Stimulated activated memory B cell treated with anti-CD40 and anti-IgM and Interleukin-4, amounts not matched to agents 10 μg/mL and 1 μg/mL and 100 μg/mL, for 72 hours (primary cell): ENCODE results near the gene PANK1.
"Not testable (repeated sequence)": the region's sequence is repeated elsewhere in the genome, so short reads cannot be mapped to it uniquely, and the experiment has no call there.

Source experiments
- ATAC-seq: fragments of 150-1000 bp; cut with Tn5 transposase; 2 replicates; pipeline ENCODE4 v1.10.0; 2021
- H3K27ac Mint-ChIP-seq: one replicate; pipeline ENCODE4 v1.8.0; 2022; ENCODE audit warnings: mild to moderate bottlenecking, mixed read lengths
- H3K27me3 Mint-ChIP-seq: one replicate; pipeline ENCODE4 v1.8.0; 2022; ENCODE audit warnings: mixed read lengths
- H3K36me3 Mint-ChIP-seq: one replicate; pipeline ENCODE4 v1.8.0; 2022; ENCODE audit warnings: mixed read lengths
- H3K4me1 Mint-ChIP-seq: one replicate; pipeline ENCODE4 v1.8.0; 2022; ENCODE audit warnings: mixed read lengths
- H3K4me3 Mint-ChIP-seq: one replicate; pipeline ENCODE4 v1.8.0; 2022; ENCODE audit warnings: mild to moderate bottlenecking, moderate library complexity, mixed read lengths
- H3K9me3 Mint-ChIP-seq: one replicate; pipeline ENCODE4 v1.8.0; 2022; ENCODE audit warnings: mixed read lengths

PANK1 gene

DNA sequence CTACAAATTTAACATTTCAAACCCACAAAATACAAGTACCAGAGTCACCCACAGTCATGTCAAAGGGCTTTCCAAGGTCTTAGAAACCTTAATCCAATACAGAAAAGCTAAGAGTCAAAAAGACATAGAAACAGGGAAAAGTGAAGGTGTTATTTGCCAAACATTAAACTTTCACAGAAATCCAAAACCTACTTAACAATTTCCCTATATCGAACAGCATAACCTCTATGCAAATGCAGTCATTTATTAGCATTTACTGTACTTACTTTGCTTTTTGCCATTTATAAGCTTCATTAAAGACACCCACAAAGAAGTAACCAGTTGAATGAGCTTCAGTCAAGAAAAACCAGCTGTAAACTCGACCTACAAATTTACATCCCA, 1.6 kb downstream of the PANK1 start:
- Mint-ChIP-seq H3K27me3 (no peaks in the 10 kb centered on the region), H3K4me1 (peaks cover 16% of the 10 kb centered on the region), H3K9me3 (no peaks in the 10 kb centered on the region), H3K36me3 (peaks cover 5% of the 10 kb centered on the region), H3K27ac (no peak overlapping the region), H3K4me3 (no peak overlapping the region)
- no peak for ATAC-seq

DNA sequence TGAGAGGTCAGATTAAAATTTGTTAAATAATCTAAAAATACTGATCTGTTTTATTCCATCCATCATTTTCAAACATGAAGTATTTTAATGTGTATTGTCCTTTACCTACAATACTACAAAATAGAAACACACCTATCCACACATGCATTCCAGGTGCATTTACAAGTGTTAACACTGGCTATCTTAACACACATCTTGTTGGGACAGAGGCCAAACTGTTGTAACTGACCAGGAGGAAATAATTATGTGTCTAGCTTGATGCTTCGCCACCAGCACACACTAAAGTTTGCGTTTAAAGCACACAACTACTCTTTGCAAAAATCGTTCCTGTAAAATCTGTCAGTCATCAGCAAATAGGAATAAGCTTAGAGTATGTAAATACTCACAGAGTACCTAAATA, 2.8 kb downstream of the PANK1 start:
- Mint-ChIP-seq H3K27ac (no peak overlapping the region), H3K4me3 (no peak overlapping the region), H3K9me3 (no peaks in the 10 kb centered on the region), H3K27me3 (no peaks in the 10 kb centered on the region), H3K36me3 (peaks cover 6% of the 10 kb centered on the region), H3K4me1 (peaks cover 16% of the 10 kb centered on the region)
- no peak for ATAC-seq

DNA sequence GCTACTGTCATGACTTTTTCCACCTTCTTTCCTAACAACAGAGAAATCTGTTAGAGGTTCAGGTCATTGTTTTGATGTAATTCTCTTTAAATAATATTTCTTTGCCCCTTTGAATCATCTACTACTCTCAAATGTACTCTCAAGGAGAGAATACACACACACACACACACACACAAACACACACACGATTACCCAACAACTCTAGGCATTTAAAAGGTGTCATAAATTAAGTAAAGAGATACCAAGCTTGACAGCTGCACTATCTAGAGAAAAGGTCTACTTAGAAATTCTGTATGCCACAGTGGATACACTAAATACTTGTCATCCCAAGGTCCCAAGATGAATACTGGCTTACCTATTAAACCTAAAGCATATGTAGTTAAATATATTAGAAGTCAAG, 4.8 kb downstream of the PANK1 start:
- H3K4me3 Mint-ChIP-seq, result no peak overlapping the region
- peaks cover 4% of the 10 kb centered on the region for H3K4me1 Mint-ChIP-seq
- H3K36me3 Mint-ChIP-seq, result peaks cover 6% of the 10 kb centered on the region
- no peaks in the 10 kb centered on the region for H3K27me3 Mint-ChIP-seq
- no peak overlapping the region for H3K27ac Mint-ChIP-seq
- no peaks in the 10 kb centered on the region for H3K9me3 Mint-ChIP-seq
- ATAC-seq, result no peak

DNA sequence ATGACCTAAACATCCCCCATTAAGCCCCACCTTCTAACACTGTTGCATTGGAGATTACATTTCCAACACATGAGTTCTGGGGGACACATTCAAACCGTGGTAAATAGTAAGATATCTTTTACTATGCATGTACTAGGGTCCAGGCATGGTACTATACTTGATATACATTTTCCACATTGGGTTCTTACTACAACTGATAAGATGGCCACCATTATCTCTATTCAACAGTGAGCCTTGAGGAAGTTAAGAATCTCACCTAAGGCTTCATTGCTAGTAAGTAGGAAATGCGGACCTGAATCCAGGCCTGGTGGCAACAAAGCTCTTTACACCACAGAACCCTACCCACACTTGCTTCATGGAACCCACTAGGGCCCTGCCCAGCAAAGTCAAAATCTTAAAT, 5.7 kb downstream of the PANK1 start:
- Mint-ChIP-seq H3K9me3 (no peaks in the 10 kb centered on the region), H3K36me3 (peaks cover 12% of the 10 kb centered on the region), H3K4me3 (no peak overlapping the region), H3K4me1 (no peaks in the 10 kb centered on the region), H3K27me3 (no peaks in the 10 kb centered on the region), H3K27ac (no peak overlapping the region)
- no peak for ATAC-seq

DNA sequence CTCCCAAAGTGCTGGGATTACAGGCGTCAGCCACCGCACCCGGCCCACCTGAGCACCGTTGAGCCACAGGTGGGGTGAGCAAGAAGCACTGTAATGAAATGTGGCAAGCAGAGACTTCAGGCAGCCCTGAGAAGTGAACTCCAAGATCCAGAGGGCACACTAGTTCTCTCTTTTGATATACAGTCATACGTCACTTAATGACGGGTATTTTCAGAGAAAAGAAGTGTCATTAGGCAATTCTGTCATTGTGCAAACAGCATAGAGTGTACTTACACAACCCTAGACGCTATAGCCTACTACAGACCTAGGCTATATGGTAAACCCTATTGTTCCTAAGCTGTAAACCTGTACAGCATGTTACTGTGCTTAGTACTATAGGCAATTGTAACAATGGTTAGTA, 7.9 kb downstream of the PANK1 start:
- Mint-ChIP-seq H3K4me3 (no peak overlapping the region), H3K9me3 (no peaks in the 10 kb centered on the region), H3K36me3 (peaks cover 18% of the 10 kb centered on the region), H3K4me1 (no peaks in the 10 kb centered on the region), H3K27ac (no peak overlapping the region), H3K27me3 (no peaks in the 10 kb centered on the region)
- no peak for ATAC-seq

DNA sequence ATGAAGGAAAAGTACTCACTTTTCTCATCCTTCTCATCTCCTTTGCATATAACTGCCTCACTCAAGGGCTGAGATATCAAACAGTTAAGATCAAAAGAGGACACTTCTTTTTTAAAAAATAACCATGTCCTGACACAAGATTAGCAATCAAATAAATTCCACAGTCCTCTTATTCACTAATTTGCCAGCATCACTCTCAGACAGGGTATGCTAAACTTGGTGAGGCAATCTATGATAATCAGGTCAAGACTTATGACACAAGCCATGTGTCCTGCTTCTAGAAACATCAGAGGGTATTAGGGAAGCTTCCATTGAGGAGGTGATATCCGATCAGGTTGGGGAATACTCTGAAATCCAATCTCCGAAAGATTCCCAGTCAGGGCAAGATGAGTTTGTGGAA, 10.4 kb downstream of the PANK1 start:
- Mint-ChIP-seq H3K27ac (no peak overlapping the region), H3K4me3 (no peak overlapping the region), H3K4me1 (no peaks in the 10 kb centered on the region), H3K27me3 (no peaks in the 10 kb centered on the region), H3K36me3 (peaks cover 18% of the 10 kb centered on the region), H3K9me3 (no peaks in the 10 kb centered on the region)
- ATAC-seq, result no peak

DNA sequence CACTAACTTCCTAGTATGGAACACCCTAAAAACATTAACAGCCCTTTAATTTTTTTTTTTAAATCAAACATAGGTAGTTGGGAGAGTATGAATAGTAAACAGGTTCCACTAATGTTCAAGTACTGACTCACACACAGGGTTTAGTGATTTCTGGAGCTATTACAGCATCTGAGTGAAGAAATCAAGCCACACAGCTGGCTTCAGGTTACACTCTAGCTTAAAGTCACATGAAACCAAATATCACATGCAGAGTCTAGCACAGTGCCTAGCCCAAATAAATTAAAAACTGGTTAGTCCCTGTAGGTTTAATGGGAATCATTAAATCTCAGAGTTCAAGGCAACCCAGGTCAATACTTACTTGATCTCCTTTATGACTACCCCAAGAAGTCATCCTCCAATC, 11.6 kb downstream of the PANK1 start:
- H3K4me1 Mint-ChIP-seq, result no peaks in the 10 kb centered on the region
- no peaks in the 10 kb centered on the region for H3K9me3 Mint-ChIP-seq
- no peak for ATAC-seq
- H3K36me3 Mint-ChIP-seq, result peaks cover 13% of the 10 kb centered on the region
- no peaks in the 10 kb centered on the region for H3K27me3 Mint-ChIP-seq
- H3K27ac Mint-ChIP-seq, result no peak overlapping the region
- H3K4me3 Mint-ChIP-seq, result no peak overlapping the region

DNA sequence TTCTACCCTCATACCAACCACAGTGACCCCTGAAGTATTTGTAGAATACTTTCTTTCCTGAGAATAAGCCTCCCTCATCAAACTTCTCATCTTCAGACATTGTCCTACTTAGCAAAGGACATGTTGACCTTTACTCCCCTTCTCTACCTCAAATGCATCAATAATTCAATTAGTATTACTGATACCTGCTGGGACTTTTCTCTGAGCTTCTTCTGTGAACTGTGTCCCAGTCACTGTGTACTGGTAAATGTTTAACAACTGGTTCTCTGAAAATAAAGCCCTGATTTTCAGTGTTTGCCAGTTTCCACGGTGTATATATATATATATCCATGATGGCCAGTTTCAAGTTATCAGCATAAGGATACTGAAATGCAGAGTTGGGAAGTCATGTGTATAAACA, 12.2 kb downstream of the PANK1 start:
- Mint-ChIP-seq H3K4me1 (no peaks in the 10 kb centered on the region), H3K36me3 (peaks cover 11% of the 10 kb centered on the region), H3K27me3 (no peaks in the 10 kb centered on the region), H3K9me3 (no peaks in the 10 kb centered on the region), H3K27ac (no peak overlapping the region), H3K4me3 (no peak overlapping the region)
- ATAC-seq, result no peak

DNA sequence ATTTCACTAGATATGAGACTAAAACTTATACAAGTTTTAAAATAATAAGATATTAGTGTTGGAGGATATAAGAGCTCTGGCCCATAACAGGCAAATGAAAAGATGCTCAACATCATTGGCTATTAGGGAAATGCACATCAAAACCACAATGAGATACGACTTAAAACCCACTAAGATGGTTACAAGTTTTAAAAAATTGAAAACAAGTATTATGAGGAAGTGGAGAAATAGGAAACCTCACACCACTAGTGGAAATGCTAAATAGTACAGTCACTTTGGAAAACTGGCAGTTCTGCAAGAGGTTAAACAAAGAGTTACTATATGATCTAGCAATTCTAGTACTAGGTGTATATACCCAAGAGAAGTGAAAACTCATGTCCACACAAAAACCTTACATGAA, 17.2 kb downstream of the PANK1 start:
- peaks cover 3% of the 10 kb centered on the region for H3K9me3 Mint-ChIP-seq
- no peaks in the 10 kb centered on the region for H3K27me3 Mint-ChIP-seq
- H3K27ac Mint-ChIP-seq, result no peak overlapping the region
- no peak for ATAC-seq
- no peaks in the 10 kb centered on the region for H3K4me1 Mint-ChIP-seq
- no peak overlapping the region for H3K4me3 Mint-ChIP-seq
- no peaks in the 10 kb centered on the region for H3K36me3 Mint-ChIP-seq

DNA sequence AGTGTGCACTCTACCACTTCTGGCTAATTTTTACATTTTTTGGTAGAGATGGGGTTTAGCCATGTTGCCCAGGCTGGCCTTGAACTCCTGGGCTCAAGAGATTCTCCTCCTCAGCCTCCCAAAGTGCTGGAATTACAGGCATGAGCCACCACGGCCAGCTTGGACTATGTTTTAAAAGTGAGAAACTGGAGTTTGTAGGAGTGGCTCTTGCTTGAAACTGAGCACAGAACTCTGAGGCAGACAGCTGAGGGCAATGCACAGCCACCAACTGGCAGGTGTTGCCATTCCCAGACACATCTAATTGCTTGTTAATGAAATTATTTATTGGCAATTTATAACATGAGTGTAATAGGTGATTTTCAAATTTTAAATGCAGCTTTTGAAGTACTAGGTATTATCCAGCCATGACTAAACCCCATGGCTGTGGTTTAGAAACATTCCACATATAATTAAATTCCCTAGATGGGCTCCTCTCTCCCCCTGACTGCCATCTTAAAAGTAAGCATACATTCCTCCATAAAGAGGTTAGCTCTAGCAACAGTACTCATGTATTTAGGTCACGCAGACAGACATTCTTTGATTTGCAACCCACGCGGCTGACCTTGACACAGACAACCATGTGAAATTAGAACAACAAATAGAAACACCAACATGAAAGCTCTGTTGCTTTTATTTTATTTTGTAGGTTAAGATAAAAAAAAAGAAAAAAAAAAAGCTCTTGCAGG, 19.8 kb downstream of the PANK1 start:
- H3K4me1 Mint-ChIP-seq, result no peaks in the 10 kb centered on the region
- no peak overlapping the region for H3K4me3 Mint-ChIP-seq
- H3K27me3 Mint-ChIP-seq, result no peaks in the 10 kb centered on the region
- ATAC-seq, result no peak
- peaks cover 6% of the 10 kb centered on the region for H3K9me3 Mint-ChIP-seq
- no peaks in the 10 kb centered on the region for H3K36me3 Mint-ChIP-seq
- H3K27ac Mint-ChIP-seq, result no peak overlapping the region

DNA sequence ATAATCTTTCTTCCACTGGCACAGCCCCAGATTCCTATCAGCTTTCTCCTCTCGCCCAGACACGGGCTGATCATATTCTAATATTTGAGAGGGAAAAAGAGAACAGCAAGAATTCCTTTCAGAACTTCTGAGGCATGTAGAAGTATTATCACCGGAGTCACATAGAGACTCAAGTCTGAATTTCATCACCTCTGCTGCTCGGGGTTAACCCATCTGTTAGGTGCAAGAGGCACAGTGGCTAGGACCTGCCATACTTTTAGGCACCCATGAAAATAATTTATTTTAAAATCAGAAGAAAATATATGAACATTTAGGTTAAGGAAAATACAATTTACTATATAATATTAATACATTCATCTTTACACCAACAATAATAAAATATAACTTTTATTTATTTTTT, 21.0 kb downstream of the PANK1 start:
- peaks cover 6% of the 10 kb centered on the region for H3K9me3 Mint-ChIP-seq
- no peaks in the 10 kb centered on the region for H3K36me3 Mint-ChIP-seq
- H3K4me3 Mint-ChIP-seq, result no peak overlapping the region
- H3K4me1 Mint-ChIP-seq, result no peaks in the 10 kb centered on the region
- H3K27ac Mint-ChIP-seq, result no peak overlapping the region
- ATAC-seq, result no peak
- H3K27me3 Mint-ChIP-seq, result no peaks in the 10 kb centered on the region

DNA sequence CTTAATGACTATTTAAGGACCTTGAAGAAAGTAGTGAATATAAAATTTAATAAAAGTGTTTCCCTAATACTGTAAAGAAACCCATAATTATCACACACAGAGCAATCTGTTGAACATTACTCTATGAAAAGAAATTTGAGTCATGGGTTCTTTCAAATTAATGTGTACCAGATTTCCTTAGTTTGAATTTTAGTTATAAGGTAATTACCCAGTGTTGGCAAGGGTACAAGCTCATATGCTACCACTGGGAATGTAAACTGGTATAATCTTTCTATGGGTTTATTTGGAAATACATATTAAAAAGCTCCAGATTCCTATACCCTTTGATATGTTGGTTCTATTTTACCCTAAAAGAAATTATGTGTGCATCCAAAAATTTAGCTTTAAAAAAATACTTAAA, 22.9 kb downstream of the PANK1 start:
- Mint-ChIP-seq H3K9me3 (peaks cover 6% of the 10 kb centered on the region), H3K4me1 (no peaks in the 10 kb centered on the region), H3K27ac (no peak overlapping the region), H3K4me3 (no peak overlapping the region), H3K27me3 (no peaks in the 10 kb centered on the region), H3K36me3 (no peaks in the 10 kb centered on the region)
- no peak for ATAC-seq

DNA sequence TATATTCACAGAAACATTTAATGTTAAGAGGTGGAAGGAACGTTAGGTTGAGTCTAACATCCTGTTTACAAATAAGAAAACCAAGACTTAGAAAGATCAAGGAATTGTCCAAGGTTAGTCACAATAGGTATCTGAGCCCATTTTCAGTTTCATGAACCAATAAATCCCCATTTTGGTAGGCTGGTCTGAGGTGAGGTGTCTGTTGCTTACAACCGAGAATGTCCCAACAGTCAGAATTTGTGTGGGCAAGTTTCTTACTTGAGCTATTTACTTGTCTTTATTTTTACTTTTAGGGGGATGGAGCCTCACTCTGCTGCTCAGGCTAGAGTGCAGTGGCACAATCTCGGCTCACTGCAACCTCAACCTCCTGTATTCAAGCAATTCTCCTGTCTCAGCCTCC, 23.6 kb downstream of the PANK1 start:
- Mint-ChIP-seq H3K4me3 (no peak overlapping the region), H3K27ac (no peak overlapping the region), H3K27me3 (no peaks in the 10 kb centered on the region), H3K4me1 (no peaks in the 10 kb centered on the region), H3K36me3 (no peaks in the 10 kb centered on the region), H3K9me3 (peaks cover 6% of the 10 kb centered on the region)
- no peak for ATAC-seq

DNA sequence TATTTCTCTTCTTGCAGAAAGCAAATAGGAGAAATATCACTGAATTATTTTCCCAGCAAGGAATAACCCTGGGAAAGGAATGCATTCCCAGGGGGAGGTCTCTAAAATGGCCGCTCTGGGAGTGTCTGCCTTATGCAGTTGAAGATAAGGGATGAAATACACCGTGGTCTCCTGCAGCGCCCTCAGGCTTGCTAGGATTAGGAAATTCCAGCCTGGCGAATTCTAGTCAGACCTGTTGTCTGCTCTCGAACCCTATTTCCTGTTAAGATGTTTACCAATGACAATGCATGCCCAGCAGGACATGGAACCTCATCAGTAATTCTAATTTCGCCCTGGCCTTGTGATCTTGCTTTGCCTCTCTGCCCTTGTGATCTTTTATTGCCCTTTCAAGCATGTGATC, 24.7 kb downstream of the PANK1 start:
- not testable (repeated sequence) for H3K4me3 Mint-ChIP-seq

DNA sequence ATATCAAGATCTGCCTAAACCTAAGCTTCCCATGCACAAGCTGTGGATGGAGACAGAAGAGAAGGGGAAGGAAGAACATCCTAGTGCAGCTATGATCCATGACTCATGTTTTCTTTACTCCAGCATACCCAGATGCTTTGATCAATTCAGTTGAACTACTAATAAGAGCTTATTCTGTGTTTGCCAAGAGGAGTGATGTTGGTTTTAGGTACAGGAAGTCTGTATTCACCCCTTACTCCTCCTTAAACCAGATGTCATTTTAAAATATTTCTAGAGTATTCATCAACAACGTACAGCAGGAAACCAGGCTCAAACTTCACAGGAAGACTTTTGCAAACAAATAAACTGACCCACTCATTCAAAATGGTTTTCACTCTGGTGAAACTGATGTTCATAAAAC, 29.2 kb downstream of the PANK1 start:
- Mint-ChIP-seq H3K36me3 (peaks cover 1% of the 10 kb centered on the region), H3K27me3 (no peaks in the 10 kb centered on the region), H3K9me3 (peaks cover 3% of the 10 kb centered on the region), H3K27ac (no peak overlapping the region), H3K4me3 (no peak overlapping the region), H3K4me1 (no peaks in the 10 kb centered on the region)
- no peak for ATAC-seq

More for the DNA sequence above, 24.7 kb downstream of the PANK1 start:
- not testable (repeated sequence) for H3K27me3 Mint-ChIP-seq, ATAC-seq, H3K4me1 Mint-ChIP-seq, H3K9me3 Mint-ChIP-seq, H3K27ac Mint-ChIP-seq, H3K36me3 Mint-ChIP-seq

DNA sequence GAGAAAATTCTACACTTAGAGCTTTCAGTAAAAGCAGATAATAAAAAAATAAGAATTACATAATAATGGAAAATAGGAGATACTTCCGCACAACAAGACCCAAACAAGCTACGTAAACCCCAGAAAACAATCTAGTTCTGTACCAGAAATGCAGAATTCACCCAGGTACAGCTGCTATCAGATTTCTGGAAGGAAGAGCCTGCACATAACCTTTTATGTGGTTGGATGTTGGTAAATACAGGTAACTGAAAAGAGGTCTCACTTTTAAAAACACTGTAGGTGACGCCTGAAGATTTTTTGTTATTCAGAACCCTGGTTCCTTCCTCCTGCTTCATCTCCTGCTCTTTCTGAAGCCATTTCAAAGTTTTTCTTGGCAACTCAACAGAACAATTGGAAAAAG, 29.9 kb downstream of the PANK1 start:
- H3K36me3 Mint-ChIP-seq, result peaks cover 8% of the 10 kb centered on the region
- H3K9me3 Mint-ChIP-seq, result no peaks in the 10 kb centered on the region
- H3K27me3 Mint-ChIP-seq, result no peaks in the 10 kb centered on the region
- no peak overlapping the region for H3K27ac Mint-ChIP-seq
- no peak for ATAC-seq
- H3K4me1 Mint-ChIP-seq, result no peaks in the 10 kb centered on the region
- H3K4me3 Mint-ChIP-seq, result no peak overlapping the region

DNA sequence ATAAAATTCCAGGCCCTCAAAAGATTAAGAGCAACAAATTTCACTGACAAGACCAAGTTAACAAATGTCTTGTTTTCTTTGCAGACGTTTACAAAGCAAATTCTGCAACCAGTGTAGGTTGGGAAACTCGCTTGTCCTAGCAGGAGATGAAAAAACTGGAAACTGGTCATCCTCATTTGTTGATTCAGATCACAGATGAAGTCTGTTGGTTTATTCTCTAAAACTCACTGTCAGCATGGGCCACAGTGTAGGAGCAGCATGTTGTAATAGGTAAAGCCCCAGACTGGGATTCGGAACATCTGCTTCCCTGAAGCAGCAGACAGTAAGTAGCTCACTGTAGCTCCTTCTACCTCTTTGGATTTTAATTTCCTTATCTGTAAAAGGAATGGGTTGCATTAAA, 31.5 kb downstream of the PANK1 start:
- Mint-ChIP-seq H3K27me3 (no peaks in the 10 kb centered on the region), H3K4me1 (no peaks in the 10 kb centered on the region), H3K4me3 (no peak overlapping the region), H3K27ac (no peak overlapping the region), H3K36me3 (peaks cover 15% of the 10 kb centered on the region), H3K9me3 (no peaks in the 10 kb centered on the region)
- no peak for ATAC-seq
